GM18951 (cell line): Measurements from ENCODE around the gene MT1X.

Experiments used
- POLR2A ChIP-seq: IDR thresholded peaks from 4 replicates; pipeline ENCODE4 v1.6.1; 2011; ENCODE audit warnings: mild to moderate bottlenecking; ENCODE audit not compliant: insufficient read length, insufficient read depth; ENCODE audit errors: extremely low read depth
- in situ Hi-C: fragments of 300-500 bp; cut with MboI; formaldehyde crosslinking; loops from one replicate; pipeline ENCODE4 v1.12.0; 2022; ENCODE audit warnings: low sequenced_read_pairs, mixed read lengths, inconsistent platforms; ENCODE audit not compliant: unreplicated experiment

The MT1X gene

DNA sequence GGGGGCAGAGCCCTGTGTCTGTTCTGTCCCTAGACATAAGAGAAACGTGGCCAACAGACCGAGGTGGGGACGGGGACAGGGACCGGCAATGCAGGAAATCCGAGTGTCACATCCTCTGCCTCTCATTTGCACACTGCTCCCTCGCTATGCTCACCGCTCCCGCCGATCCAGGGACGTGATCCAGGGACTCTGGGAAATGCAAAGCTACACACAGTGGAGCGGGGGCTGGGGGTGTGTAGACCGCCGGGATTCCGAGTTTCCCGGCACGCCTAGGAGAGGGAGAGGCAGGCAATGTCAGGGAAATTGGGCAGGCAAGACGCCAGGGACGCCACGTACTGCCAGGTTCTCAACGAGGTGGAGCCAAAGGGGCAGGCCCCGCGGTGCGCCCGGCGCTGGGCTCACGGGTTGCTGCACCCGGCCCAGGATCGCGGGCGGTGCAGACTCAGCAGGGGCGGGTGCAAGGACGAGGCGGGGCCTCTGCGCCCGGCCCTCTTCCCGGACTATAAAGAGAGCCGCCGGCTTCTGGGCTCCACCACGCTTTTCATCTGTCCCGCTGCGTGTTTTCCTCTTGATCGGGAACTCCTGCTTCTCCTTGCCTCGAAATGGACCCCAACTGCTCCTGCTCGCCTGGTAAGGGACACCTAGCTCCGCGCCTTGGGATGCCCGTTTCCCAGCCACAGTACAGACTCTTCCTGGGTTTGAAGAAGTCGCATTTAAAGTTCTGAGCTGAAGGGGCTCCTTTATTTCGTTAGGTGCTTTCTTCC is at the start of gene MT1X:
MT1X (plus strand) TSS at position 532 of the 764 bp plus-strand sequence; CDS start at position 603, 71 bp downstream.
- TF ChIP-seq POLR2A, result peak; percentile 97
- in situ Hi-C loops, result no loop called here

DNA sequence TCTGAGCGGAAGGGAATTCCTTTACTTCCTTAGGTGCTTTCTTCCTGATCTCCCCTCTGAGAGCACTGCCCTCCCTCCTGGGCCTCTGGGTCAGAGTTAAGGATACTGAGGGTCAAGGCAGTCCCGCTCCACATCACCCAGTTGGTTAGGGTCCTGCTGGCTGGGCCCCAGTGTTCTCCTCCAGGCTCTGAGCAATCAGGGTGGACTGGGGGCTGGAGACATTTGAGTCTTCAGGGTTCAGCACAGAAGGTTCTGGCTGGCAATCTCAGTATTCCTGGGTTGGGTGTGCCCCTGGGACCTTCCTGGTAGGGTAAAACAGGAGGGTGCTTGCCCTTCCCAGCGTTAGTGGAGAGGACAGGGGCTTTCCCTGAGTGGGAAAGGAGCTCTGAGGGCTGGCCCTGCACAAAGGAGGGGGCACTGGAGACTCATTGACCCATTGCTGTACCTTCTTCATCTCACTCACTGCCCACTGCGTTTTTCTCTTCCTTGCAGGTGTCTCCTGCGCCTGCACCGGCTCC is 49.4 kb upstream of the MT1X start:
- no peak for TF ChIP-seq POLR2A
- in situ Hi-C loops, result no loop called here

DNA sequence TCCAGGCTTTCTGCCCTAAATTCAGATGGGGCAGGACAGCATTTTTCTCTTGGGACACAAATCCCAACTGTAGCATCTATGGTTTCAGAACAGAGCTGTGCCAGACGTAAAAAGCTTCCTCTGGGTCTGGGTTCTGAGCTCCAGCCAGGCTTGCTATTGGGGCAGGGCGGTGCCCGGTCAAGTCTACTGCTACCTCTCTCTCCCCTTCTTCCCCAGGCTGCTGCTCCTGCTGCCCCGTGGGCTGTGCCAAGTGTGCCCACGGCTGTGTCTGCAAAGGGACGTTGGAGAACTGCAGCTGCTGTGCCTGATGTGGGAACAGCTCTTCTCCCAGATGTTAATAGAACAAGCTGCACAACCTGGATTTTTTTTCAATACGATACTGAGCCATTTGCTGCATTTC is 48.7 kb upstream of the MT1X start:
- in situ Hi-C loops, result no loop called here
- no peak for TF ChIP-seq POLR2A

GRCh38 chr16:56634715-56635440 is 47.4 kb upstream of the MT1X start:
- TF ChIP-seq POLR2A, result no peak
- in situ Hi-C loops, result no loop called here

DNA sequence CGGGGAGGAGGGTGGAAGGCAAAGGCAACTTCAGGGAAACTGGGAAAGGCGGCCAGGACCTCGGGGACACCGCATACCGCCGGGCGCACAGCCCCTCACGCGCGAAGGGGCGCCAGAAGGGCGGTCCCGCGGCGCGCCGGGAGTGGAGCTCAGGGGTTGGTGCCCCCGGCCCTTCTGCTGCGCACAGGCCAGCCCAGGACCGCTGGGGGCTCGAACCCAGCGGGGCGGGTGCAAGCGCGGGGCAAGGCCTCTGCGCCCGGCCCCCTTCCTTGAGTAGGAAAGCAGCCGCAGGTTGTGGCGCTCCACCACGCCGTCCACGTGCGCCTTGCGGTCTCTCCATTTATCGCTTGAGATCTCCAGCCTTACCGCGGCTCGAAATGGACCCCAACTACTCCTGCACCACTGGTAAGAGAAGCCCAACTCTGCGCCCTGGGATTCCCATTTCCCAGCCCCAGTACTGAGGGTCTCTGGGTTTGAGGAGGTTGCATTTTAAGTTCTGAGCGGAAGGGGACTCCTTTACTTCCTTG is 46.8 kb upstream of the MT1X start:
- in situ Hi-C loops, result no loop called here
- TF ChIP-seq POLR2A, result no peak

- in situ Hi-C loops, result no loop called here
- TF ChIP-seq POLR2A, result no peak
Observed at GRCh38 chr16:56636616-56637413, 45.5 kb upstream of the MT1X start.

DNA sequence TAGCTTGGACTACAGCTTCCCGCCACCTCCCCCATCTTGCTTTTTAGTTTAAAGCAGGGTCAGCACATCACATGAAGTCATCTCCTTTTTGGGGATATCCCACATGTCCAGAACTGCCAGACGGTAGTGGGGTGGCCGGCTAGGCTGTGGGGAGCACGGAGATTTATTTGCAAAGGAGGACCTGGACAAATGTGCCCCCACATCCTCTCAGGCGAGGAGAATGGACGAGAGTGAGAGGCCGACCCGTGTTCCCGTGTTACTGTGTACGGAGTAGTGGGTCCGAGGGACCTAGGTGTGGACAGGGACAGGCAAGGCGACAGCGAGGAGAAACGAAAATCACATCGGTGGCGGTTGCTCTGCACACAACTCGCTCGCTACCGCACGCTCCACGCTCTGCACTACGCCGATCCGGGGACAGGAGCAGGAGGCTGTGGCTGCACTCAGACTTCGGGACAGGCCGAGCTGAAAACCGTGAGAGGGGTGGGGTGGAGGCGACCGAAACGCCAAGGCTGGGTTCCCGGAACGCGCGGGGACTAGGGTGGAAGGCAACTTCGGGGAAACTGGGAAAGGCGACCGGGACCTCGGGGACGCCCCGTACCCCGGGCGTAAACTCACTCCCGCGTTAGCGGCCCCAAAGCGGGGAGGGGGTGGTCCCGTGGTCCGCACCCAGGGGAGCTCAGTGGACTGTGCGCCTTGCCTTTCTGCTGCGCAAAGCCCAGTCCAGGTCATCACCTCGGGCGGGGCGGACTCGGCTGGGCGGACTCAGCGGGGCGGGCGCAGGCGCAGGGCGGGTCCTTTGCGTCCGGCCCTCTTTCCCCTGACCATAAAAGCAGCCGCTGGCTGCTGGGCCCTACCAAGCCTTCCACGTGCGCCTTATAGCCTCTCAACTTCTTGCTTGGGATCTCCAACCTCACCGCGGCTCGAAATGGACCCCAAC is 44.2 kb upstream of the MT1X start, which contains the start of gene MT1A:
MT1A (plus strand) TSS at position 853 of the 937 bp plus-strand sequence; CDS start at position 926, 73 bp downstream.
- in situ Hi-C loops, result no loop called here
- no peak for TF ChIP-seq POLR2A

DNA sequence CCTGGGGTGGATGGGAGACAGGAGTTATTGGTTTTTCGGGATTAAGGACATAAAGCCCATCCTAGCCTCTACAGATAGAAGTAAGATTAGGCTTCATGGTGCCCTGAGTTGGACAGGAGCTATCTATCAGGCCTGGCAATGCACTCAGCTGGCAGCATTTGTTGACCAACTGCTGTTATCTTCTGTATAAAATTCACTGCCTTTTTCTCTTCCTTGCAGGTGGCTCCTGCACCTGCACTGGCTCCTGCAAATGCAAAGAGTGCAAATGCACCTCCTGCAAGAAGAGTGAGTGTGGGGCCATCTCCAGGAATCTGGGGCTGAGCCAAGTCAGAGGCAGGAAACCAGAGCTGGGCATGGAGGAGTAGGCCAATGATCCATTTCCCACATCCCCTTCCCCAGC is 43.2 kb upstream of the MT1X start:
- in situ Hi-C loops, result no loop called here
- TF ChIP-seq POLR2A, result no peak

- in situ Hi-C loops, result no loop called here
- no peak for TF ChIP-seq POLR2A
Observed at GRCh38 chr16:56640076-56640475, 42.2 kb upstream of the MT1X start.

GRCh38 chr16:56641166-56641565 is 41.1 kb upstream of the MT1X start:
- no peak for TF ChIP-seq POLR2A
- in situ Hi-C loops, result no loop called here

DNA sequence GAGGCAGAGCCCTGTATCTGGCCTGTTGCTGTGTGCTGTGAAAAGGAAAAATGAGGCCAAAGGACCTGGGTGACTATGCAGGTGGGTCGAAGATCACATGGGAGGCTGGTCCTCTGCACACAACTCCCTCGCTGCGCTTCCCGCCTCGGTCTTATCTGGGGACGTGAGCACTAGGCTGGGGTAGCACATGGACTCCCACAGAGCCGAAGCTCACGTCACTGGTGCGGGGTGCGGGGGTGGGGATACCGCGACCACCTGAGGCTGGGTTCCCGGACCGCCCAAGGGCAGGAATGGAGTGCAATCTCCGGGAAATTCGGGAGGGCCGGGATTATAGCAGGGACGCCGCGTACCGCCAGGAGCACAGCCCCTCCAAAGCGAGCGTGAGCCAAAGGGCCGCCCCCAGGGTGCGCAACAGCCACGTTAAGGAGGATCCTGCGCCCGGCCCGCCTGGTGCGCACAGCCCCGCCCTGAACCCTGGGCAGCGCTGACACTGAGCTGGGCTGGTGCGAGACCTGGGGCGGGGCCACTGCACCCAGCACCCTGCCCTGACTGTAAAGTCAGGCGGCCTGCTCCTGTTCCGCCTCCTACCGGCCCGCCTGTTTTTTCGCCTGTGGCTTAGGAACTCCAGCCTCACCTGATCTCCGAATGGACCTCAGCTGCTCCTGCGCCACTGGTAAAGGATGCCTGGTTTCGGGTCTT is 39.0 kb upstream of the MT1X start:
- in situ Hi-C loops, result no loop called here
- TF ChIP-seq POLR2A, result no peak
